HEK293 (cell line): ENCODE results near the gene MAPRE2.

Experiments
- CTCF ChIA-PET: fragments of 350-600 bp; formaldehyde crosslinking; extraction: SDS; loops from one replicate; lab custom pipeline; 2021; ENCODE audit warnings: antibody characterized with exemption; lab: Yijun Ruan, JAX
- POLR2A ChIA-PET: fragments of 300-600 bp; formaldehyde crosslinking; extraction: SDS; loops from one replicate; lab custom pipeline; 2020; ENCODE audit warnings: antibody characterized with exemption, inconsistent platforms; lab: Yijun Ruan, JAX
- H3K27ac ChIP-seq: fragments of 200-500 bp; sonication (Bioruptor generic); 2 replicates; pipeline ENCODE4 v1.5.1; 2014; ENCODE audit warnings: low read depth, low read length, control low read depth, inconsistent platforms; ENCODE audit errors: extremely low read depth
- H3K36me3 ChIP-seq, 2 experiments: fragments of 200-500 bp in 1 of 2; sonication (Bioruptor generic) in 1 of 2; 1 replicate in 1 of 2; 2 replicates in 1 of 2; pipeline ENCODE4 v1.5.1; 2014 to 2017; ENCODE audit warnings: inconsistent platforms in 2 of 2, low read length in 2 of 2; ENCODE audit not compliant: control insufficient read depth in 2 of 2, insufficient read depth in 1 of 2
- H3K4me1 ChIP-seq: fragments of 200-500 bp; sonication (Bioruptor generic); 2 replicates; pipeline ENCODE4 v1.5.1; 2014; ENCODE audit warnings: mild to moderate bottlenecking, low read length, inconsistent platforms; ENCODE audit not compliant: control insufficient read depth, insufficient read depth
- H3K4me3 ChIP-seq: 2 replicates; pipeline ENCODE4 v1.5.1; 2011; ENCODE audit warnings: low read depth, mild to moderate bottlenecking, control low read depth, low read length, moderate library complexity
- H3K9me3 ChIP-seq: fragments of 200-500 bp; sonication (Bioruptor generic); 2 replicates; pipeline ENCODE4 v1.5.1; 2014; ENCODE audit warnings: low read depth, low read length, inconsistent platforms; ENCODE audit not compliant: control insufficient read depth, insufficient read depth
- INSM2 ChIP-seq: fragments of 450-650 bp; formaldehyde crosslinking; IDR thresholded peaks from 2 replicates; pipeline ENCODE4 v1.5.1; 2016; ENCODE audit warnings: missing biosample characterization, missing genetic modification characterization
- PRDM4 ChIP-seq: fragments of 450-650 bp; formaldehyde crosslinking; IDR thresholded peaks from 2 replicates; pipeline ENCODE4 v1.5.1; 2017; ENCODE audit warnings: missing biosample characterization, missing genetic modification characterization
- SETDB1 ChIP-seq: IDR thresholded peaks from one replicate; pipeline ENCODE4 v1.6.1; 2017; ENCODE audit warnings: mild to moderate bottlenecking, low read length, moderate library complexity, mixed read lengths; ENCODE audit not compliant: insufficient read length
- YY1 ChIP-seq: fragments of 450-650 bp; formaldehyde crosslinking; IDR thresholded peaks from 2 replicates; pipeline ENCODE4 v1.5.1; 2018; ENCODE audit warnings: missing biosample characterization, missing genetic modification characterization
- ZFP3 ChIP-seq: fragments of 450-650 bp; formaldehyde crosslinking; IDR thresholded peaks from 2 replicates; pipeline ENCODE4 v1.5.1; 2016; ENCODE audit warnings: low read depth, missing biosample characterization, missing genetic modification characterization
- ZNF155 ChIP-seq: fragments of 450-650 bp; formaldehyde crosslinking; IDR thresholded peaks from 2 replicates; pipeline ENCODE4 v1.5.1; 2016; ENCODE audit warnings: missing biosample characterization, missing genetic modification characterization
- ZNF169 ChIP-seq: fragments of 450-650 bp; formaldehyde crosslinking; IDR thresholded peaks from 2 replicates; pipeline ENCODE4 v1.5.1; 2016; ENCODE audit warnings: missing biosample characterization, missing genetic modification characterization
- ZNF202 ChIP-seq: fragments of 450-650 bp; formaldehyde crosslinking; IDR thresholded peaks from 2 replicates; pipeline ENCODE4 v1.5.1; 2016; ENCODE audit warnings: missing biosample characterization, missing genetic modification characterization, borderline replicate concordance
- ZNF239 ChIP-seq: fragments of 450-650 bp; formaldehyde crosslinking; IDR thresholded peaks from 2 replicates; pipeline ENCODE4 v1.5.1; 2016; ENCODE audit warnings: missing biosample characterization, missing genetic modification characterization
- ZNF391 ChIP-seq: fragments of 450-650 bp; formaldehyde crosslinking; IDR thresholded peaks from 2 replicates; pipeline ENCODE4 v1.5.1; 2016; ENCODE audit warnings: low read depth, missing biosample characterization, missing genetic modification characterization, borderline replicate concordance
- ZNF514 ChIP-seq: fragments of 450-650 bp; formaldehyde crosslinking; IDR thresholded peaks from 2 replicates; pipeline ENCODE4 v1.5.1; 2016; ENCODE audit warnings: missing biosample characterization, missing genetic modification characterization
- ZNF596 ChIP-seq: fragments of 450-650 bp; IDR thresholded peaks from 2 replicates; pipeline ENCODE4 v1.5.0; 2018; ENCODE audit warnings: missing biosample characterization, mild to moderate bottlenecking, missing genetic modification characterization, moderate library complexity
- ZNF660 ChIP-seq: fragments of 450-650 bp; IDR thresholded peaks from 2 replicates; pipeline ENCODE4 v1.5.1; 2018; ENCODE audit warnings: missing biosample characterization, mild to moderate bottlenecking, missing genetic modification characterization
- TF ChIP-seq, protein P1 (sequence below): fragments of 450-650 bp; formaldehyde crosslinking; IDR thresholded peaks from 2 replicates; pipeline ENCODE4 v1.5.1; 2016; ENCODE audit warnings: missing biosample characterization, missing genetic modification characterization
- TF ChIP-seq, protein P2 (sequence below): fragments of 450-650 bp; formaldehyde crosslinking; IDR thresholded peaks from 2 replicates; pipeline ENCODE4 v1.5.1; 2016; ENCODE audit warnings: missing biosample characterization, missing genetic modification characterization, low read depth

MAPRE2 gene

DNA sequence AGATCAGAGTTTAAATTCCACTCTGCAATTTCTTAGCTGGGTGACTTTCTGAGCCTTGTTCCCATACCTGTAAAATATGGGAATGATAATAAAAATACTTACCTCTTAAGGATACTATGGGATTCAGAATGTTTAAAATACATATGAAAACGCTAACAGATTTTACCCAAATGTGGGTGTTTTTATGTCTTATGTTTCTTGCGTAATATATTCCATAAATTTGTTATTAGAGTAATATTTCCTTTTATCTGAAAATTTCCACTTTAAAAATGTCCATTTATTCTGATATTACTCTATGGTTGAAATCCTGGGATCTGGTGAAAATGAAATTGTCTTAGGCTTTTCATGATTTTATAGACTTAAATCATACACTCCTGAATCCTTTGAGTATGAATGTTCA lies 45.5 kb downstream of the MAPRE2 start:
- no peaks in the 10 kb centered on the region for H3K9me3 ChIP-seq
- POLR2A ChIA-PET: interaction anchor here (0.6 kb wide), 1 partner anchor 29 kb away, joined by 3 read pairs; no protein-coding TSS in a partner anchor
- H3K4me1 ChIP-seq: no peaks in the 10 kb centered on the region
- TF ChIP-seq, protein P1, sequence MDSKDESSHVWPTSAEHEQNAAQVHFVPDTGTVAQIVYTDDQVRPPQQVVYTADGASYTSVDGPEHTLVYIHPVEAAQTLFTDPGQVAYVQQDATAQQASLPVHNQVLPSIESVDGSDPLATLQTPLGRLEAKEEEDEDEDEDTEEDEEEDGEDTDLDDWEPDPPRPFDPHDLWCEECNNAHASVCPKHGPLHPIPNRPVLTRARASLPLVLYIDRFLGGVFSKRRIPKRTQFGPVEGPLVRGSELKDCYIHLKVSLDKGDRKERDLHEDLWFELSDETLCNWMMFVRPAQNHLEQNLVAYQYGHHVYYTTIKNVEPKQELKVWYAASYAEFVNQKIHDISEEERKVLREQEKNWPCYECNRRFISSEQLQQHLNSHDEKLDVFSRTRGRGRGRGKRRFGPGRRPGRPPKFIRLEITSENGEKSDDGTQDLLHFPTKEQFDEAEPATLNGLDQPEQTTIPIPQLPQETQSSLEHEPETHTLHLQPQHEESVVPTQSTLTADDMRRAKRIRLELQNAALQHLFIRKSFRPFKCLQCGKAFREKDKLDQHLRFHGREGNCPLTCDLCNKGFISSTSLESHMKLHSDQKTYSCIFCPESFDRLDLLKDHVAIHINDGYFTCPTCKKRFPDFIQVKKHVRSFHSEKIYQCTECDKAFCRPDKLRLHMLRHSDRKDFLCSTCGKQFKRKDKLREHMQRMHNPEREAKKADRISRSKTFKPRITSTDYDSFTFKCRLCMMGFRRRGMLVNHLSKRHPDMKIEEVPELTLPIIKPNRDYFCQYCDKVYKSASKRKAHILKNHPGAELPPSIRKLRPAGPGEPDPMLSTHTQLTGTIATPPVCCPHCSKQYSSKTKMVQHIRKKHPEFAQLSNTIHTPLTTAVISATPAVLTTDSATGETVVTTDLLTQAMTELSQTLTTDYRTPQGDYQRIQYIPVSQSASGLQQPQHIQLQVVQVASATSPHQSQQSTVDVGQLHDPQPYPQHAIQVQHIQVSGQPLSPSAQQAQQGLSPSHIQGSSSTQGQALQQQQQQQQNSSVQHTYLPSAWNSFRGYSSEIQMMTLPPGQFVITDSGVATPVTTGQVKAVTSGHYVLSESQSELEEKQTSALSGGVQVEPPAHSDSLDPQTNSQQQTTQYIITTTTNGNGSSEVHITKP (tag by site-specific recombination): no peak
- TF ChIP-seq ZNF514 (tag by site-specific recombination) (no peak), ZNF239 (tag by site-specific recombination) (no peak), ZFP3 (no peak), ZNF169 (tag by site-specific recombination) (no peak)
- TF ChIP-seq, protein P2, sequence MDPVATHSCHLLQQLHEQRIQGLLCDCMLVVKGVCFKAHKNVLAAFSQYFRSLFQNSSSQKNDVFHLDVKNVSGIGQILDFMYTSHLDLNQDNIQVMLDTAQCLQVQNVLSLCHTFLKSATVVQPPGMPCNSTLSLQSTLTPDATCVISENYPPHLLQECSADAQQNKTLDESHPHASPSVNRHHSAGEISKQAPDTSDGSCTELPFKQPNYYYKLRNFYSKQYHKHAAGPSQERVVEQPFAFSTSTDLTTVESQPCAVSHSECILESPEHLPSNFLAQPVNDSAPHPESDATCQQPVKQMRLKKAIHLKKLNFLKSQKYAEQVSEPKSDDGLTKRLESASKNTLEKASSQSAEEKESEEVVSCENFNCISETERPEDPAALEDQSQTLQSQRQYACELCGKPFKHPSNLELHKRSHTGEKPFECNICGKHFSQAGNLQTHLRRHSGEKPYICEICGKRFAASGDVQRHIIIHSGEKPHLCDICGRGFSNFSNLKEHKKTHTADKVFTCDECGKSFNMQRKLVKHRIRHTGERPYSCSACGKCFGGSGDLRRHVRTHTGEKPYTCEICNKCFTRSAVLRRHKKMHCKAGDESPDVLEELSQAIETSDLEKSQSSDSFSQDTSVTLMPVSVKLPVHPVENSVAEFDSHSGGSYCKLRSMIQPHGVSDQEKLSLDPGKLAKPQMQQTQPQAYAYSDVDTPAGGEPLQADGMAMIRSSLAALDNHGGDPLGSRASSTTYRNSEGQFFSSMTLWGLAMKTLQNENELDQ (tag by site-specific recombination): no peak
- TF ChIP-seq, all 188 proteins: peak for 0
- Histone ChIP-seq H3K4me3 (no peak overlapping the region), H3K36me3 (no peaks in the 10 kb centered on the region), H3K27ac (no peak overlapping the region)
- CTCF ChIA-PET: no interaction called here

- ChIA-PET POLR2A (no interaction called here), CTCF (no interaction called here)
- Histone ChIP-seq H3K27ac (no peak overlapping the region), H3K36me3 (no peaks in the 10 kb centered on the region), H3K9me3 (no peaks in the 10 kb centered on the region), H3K4me1 (no peaks in the 10 kb centered on the region), H3K4me3 (no peak overlapping the region)
- TF ChIP-seq ZNF155 (tag by site-specific recombination) (no peak), INSM2 (tag by site-specific recombination) (no peak), ZNF391 (tag by site-specific recombination) (no peak), ZNF596 (tag by site-specific recombination) (no peak), PRDM4 (tag by site-specific recombination) (no peak), ZNF202 (tag by site-specific recombination) (no peak), ZNF660 (tag by site-specific recombination) (no peak), SETDB1 (no peak), YY1 (tag by site-specific recombination) (no peak)
Measured at GRCh38 chr18:35087726-35088125, 46.5 kb downstream of the MAPRE2 start.
